T-helper 1 cell treated with Interleukin-12 subunit alpha and Interleukin-12 subunit beta and Interleukin-4 antibody, amounts not matched to agents 30 μg/mL and 1 μg/mL, for 36 hours (primary cell): ENCODE data around the gene KDM4B.

ENCODE experiments used
- H3K27ac Mint-ChIP-seq: one replicate; pipeline ENCODE4 v1.8.0; 2021; ENCODE audit warnings: mild to moderate bottlenecking, mixed read lengths
- H3K27me3 Mint-ChIP-seq: one replicate; pipeline ENCODE4 v1.8.0; 2021; ENCODE audit warnings: low read depth, mixed read lengths
- H3K36me3 Mint-ChIP-seq: one replicate; pipeline ENCODE4 v1.8.0; 2021; ENCODE audit warnings: low read depth, mixed read lengths
- H3K4me1 Mint-ChIP-seq: one replicate; pipeline ENCODE4 v1.8.0; 2021; ENCODE audit warnings: low read depth, mixed read lengths
- H3K4me3 Mint-ChIP-seq: one replicate; pipeline ENCODE4 v1.8.0; 2021; ENCODE audit warnings: mild to moderate bottlenecking, moderate library complexity, mixed read lengths
- H3K9me3 Mint-ChIP-seq: one replicate; pipeline ENCODE4 v1.8.0; 2021; ENCODE audit warnings: mixed read lengths

KDM4B gene

DNA sequence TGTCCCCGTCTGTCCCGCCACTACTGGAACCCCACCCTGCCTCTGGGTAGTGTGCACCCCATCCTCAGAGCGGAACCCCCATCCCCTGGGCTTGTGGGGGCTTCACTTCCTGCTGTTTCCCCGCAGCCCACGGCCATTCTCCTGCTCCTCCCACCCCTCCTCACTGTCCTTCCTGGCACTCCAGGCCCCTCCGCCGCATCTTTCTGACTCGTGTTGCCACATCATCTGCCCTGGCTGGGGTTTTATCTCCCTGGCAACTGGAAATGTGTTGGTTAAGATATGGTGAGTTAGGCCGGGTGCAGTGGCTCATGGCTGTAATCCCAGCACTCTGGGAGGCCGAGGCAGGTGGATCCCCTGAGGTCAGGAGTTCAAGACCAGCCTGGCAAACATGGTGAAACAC is 37.3 kb downstream of the KDM4B start:
- Mint-ChIP-seq H3K9me3 (no peaks in the 10 kb centered on the region), H3K27ac (no peak overlapping the region), H3K36me3 (peaks cover 13% of the 10 kb centered on the region), H3K4me3 (no peak overlapping the region), H3K27me3 (no peaks in the 10 kb centered on the region), H3K4me1 (peaks cover 11% of the 10 kb centered on the region)

GRCh38 chr19:5006821-5007220 is 37.9 kb downstream of the KDM4B start:
- peaks cover 8% of the 10 kb centered on the region for H3K4me1 Mint-ChIP-seq
- H3K27me3 Mint-ChIP-seq, result no peaks in the 10 kb centered on the region
- H3K9me3 Mint-ChIP-seq, result no peaks in the 10 kb centered on the region
- peaks cover 13% of the 10 kb centered on the region for H3K36me3 Mint-ChIP-seq
- no peak overlapping the region for H3K4me3 Mint-ChIP-seq
- no peak overlapping the region for H3K27ac Mint-ChIP-seq

GRCh38 chr19:5011476-5012238 is 42.7 kb downstream of the KDM4B start:
- Mint-ChIP-seq H3K4me1 (peaks cover 4% of the 10 kb centered on the region), H3K9me3 (no peaks in the 10 kb centered on the region), H3K27me3 (no peaks in the 10 kb centered on the region), H3K36me3 (peaks cover 10% of the 10 kb centered on the region), H3K27ac (no peak overlapping the region), H3K4me3 (no peak overlapping the region)

DNA sequence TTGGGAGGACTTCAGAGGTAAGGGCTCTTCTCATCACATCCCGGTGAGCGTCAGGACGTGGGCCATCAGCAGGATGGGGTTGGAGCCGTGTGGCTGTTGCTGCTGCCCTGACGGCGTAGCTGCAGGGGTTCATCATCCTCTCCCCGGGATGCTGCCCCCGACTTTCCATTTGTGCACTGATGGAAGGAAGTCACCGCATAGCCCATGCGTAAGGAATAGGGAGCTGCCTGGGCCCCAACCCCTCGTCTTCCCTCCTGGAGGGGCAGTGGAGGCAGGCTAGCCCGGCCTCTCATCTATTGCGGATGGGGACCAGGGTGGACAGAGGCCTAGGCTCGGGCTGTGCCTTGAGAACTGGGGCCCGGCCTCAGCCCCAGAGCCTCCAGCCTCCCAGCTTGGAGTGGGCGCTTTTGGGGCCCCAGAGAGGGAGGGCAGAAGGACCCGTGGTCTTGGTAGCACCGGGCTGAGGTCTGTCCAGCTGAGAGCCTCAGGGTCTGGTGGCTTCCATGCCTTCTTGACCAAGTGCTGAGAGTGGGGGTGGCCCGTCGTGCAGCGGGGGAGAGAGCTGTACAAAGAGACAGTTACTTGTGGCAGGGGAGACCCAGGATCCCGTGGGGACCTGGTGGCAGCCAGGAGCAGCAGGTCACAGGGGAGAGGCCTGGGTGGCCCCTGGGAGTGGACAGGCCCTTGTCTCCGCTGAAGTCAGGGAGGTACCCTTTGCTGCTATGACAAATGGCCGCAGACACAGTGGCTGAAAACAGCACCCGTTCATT is 44.0 kb downstream of the KDM4B start:
- peaks cover 2% of the 10 kb centered on the region for H3K4me1 Mint-ChIP-seq
- H3K4me3 Mint-ChIP-seq, result no peak overlapping the region
- no peaks in the 10 kb centered on the region for H3K9me3 Mint-ChIP-seq
- peaks cover 4% of the 10 kb centered on the region for H3K36me3 Mint-ChIP-seq
- H3K27me3 Mint-ChIP-seq, result no peaks in the 10 kb centered on the region
- H3K27ac Mint-ChIP-seq, result no peak overlapping the region

- Mint-ChIP-seq H3K27me3 (no peaks in the 10 kb centered on the region), H3K4me1 (peaks cover 2% of the 10 kb centered on the region), H3K4me3 (no peak overlapping the region), H3K36me3 (peaks cover 4% of the 10 kb centered on the region), H3K9me3 (no peaks in the 10 kb centered on the region), H3K27ac (no peak overlapping the region)
These were observed 44.8 kb downstream of the KDM4B start for GRCh38 chr19:5013761-5014160.

DNA sequence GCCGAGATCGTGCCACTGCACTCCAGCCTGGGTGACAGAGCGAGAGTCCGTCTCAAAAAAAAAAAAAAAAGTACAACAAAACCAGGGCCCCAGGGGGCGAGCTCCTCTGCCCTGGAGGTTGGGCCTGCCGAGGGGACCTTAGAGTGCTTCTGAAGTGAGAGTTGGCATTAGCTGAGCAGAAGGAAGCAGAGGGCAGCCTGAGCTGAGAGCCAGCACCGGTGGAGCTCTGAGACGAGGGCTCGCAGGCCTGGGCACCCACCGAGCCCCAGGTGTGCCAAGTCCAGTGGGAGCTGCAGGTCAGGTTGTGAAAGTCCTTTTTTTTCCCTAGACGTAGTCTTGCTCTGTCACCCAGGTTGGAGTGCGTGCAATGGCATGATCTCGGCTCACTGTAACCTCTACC is 46.0 kb downstream of the KDM4B start:
- Mint-ChIP-seq H3K4me3 (no peak overlapping the region), H3K27ac (no peak overlapping the region), H3K9me3 (no peaks in the 10 kb centered on the region), H3K27me3 (no peaks in the 10 kb centered on the region), H3K4me1 (peaks cover 2% of the 10 kb centered on the region), H3K36me3 (peaks cover 4% of the 10 kb centered on the region)

GRCh38 chr19:5016268-5016667 is 47.4 kb downstream of the KDM4B start:
- H3K4me1 Mint-ChIP-seq, result peaks cover 2% of the 10 kb centered on the region

DNA sequence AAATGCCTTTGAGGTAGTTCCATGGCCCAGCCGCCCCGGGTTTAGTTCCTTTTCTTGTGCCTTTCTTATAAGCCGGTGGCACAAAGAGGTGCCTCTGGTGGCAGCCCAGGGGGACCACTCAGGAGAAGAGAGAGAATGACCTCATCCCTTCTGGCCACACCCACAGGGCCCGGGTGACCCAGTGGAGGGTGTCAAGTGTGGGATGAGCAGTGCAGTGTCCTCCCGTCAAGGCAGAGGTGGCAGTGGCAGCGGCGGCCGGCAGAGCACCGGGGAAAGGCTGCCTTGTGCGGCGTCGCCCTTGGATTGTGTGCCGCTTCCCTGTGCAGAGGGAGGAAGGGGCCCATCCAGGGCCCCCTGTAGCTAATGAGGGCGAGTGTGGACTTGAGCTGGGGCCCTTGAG is 47.9 kb downstream of the KDM4B start:
- no peak overlapping the region for H3K4me3 Mint-ChIP-seq
- H3K9me3 Mint-ChIP-seq, result no peaks in the 10 kb centered on the region
- no peak overlapping the region for H3K27ac Mint-ChIP-seq
- peaks cover 7% of the 10 kb centered on the region for H3K36me3 Mint-ChIP-seq
- H3K27me3 Mint-ChIP-seq, result no peaks in the 10 kb centered on the region
- H3K4me1 Mint-ChIP-seq, result peaks cover 2% of the 10 kb centered on the region

More at GRCh38 chr19:5016268-5016667, 47.4 kb downstream of the KDM4B start:
- no peak overlapping the region for H3K4me3 Mint-ChIP-seq
- H3K9me3 Mint-ChIP-seq, result no peaks in the 10 kb centered on the region
- H3K27me3 Mint-ChIP-seq, result no peaks in the 10 kb centered on the region
- peaks cover 7% of the 10 kb centered on the region for H3K36me3 Mint-ChIP-seq
- no peak overlapping the region for H3K27ac Mint-ChIP-seq

DNA sequence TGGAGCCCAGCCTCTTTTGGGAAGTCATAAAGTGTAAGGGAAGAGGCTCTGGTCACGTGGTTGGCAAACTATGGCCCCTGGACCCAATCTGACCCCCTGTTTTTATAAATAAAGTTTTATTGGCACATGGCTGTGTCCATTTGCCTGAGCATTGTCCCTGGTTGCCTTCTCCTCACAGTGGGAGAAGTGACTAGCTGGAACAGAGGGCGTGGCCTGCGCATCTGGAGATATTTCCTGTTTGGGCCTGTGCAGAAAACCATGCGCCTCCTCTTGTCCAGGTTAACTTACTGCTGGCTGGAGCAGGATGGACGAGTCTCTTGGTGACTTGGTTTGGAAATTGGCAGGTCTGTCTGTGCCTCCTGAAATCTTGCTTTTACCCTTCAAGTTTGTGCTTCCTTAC is 48.3 kb downstream of the KDM4B start:
- peaks cover 7% of the 10 kb centered on the region for H3K36me3 Mint-ChIP-seq
- peaks cover 2% of the 10 kb centered on the region for H3K4me1 Mint-ChIP-seq
- no peak overlapping the region for H3K27ac Mint-ChIP-seq
- H3K4me3 Mint-ChIP-seq, result no peak overlapping the region
- no peaks in the 10 kb centered on the region for H3K27me3 Mint-ChIP-seq
- no peaks in the 10 kb centered on the region for H3K9me3 Mint-ChIP-seq

- peaks cover 7% of the 10 kb centered on the region for H3K36me3 Mint-ChIP-seq
- peaks cover 2% of the 10 kb centered on the region for H3K4me1 Mint-ChIP-seq
- no peaks in the 10 kb centered on the region for H3K9me3 Mint-ChIP-seq
- no peak overlapping the region for H3K27ac Mint-ChIP-seq
- H3K4me3 Mint-ChIP-seq, result no peak overlapping the region
- no peaks in the 10 kb centered on the region for H3K27me3 Mint-ChIP-seq
These were observed 49.5 kb downstream of the KDM4B start for GRCh38 chr19:5018224-5019015.

- Mint-ChIP-seq H3K4me1 (peaks cover 2% of the 10 kb centered on the region), H3K36me3 (peaks cover 7% of the 10 kb centered on the region), H3K4me3 (no peak overlapping the region), H3K9me3 (no peaks in the 10 kb centered on the region), H3K27ac (no peak overlapping the region), H3K27me3 (no peaks in the 10 kb centered on the region)
These were observed 51.5 kb downstream of the KDM4B start for GRCh38 chr19:5020368-5020767.

DNA sequence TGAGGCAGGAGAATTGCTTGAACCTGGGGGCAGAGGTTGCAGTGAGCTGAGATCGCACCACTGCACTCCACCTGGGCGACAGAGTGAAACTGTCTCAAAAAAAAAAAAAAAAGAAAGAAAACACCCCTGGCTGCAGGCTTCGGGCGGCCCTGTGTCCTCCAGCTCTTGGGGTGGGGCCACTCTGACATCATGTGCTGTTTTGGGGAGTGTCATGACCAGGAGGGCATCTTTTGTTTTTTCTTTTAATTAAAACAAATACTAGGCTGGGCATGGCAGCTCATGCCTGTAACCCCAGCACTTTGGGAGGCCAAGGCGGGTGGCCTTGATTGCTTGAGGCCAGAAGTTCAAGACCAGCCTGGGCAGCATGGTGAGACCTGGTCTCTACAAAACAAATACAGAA is 52.1 kb downstream of the KDM4B start:
- H3K27me3 Mint-ChIP-seq, result no peaks in the 10 kb centered on the region

GRCh38 chr19:5022066-5022860 is 53.4 kb downstream of the KDM4B start:
- Mint-ChIP-seq H3K36me3 (peaks cover 7% of the 10 kb centered on the region), H3K9me3 (no peaks in the 10 kb centered on the region), H3K27ac (no peak overlapping the region), H3K4me1 (peaks cover 2% of the 10 kb centered on the region), H3K4me3 (no peak overlapping the region), H3K27me3 (no peaks in the 10 kb centered on the region)

More for the DNA sequence above, 52.1 kb downstream of the KDM4B start:
- Mint-ChIP-seq H3K9me3 (no peaks in the 10 kb centered on the region), H3K4me1 (peaks cover 2% of the 10 kb centered on the region), H3K4me3 (no peak overlapping the region), H3K36me3 (peaks cover 7% of the 10 kb centered on the region), H3K27ac (no peak overlapping the region)

DNA sequence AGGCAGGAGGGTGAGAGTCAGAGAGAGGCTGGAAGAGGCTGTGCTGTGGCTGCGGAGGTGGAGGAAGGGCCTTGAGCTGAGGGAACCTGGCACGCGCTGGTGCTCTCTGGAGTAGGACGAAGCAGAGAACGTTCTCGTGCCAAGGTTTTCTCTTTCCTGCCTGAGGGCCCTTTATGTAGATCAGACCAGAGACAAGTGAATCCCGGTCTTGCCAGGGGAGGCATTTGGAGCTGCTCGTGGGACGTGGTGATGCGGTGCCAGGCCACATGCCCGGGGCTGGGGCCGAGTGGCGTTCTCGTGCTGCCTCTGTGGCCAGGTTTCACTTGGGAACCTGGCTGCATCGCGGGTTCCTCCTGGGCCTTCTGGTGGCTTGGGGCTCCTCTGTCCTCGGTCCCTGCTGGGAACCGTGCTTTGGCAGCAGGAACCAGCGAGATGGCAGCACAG is 54.2 kb downstream of the KDM4B start:
- H3K27ac Mint-ChIP-seq, result peak overlapping the region; percentile 52
- H3K27me3 Mint-ChIP-seq, result no peaks in the 10 kb centered on the region
- no peaks in the 10 kb centered on the region for H3K9me3 Mint-ChIP-seq
- peaks cover 6% of the 10 kb centered on the region for H3K36me3 Mint-ChIP-seq
- H3K4me1 Mint-ChIP-seq, result peaks cover 2% of the 10 kb centered on the region
- H3K4me3 Mint-ChIP-seq, result no peak overlapping the region
